HepG2 (cell line): ENCODE data around the gene RRAD. TPM values are rescaled to one million over a fixed set of nuclear protein-coding genes. Genes with fewer than 3 reads are reported as not detected.

Source experiments
- CAMTA2 ChIP-seq: sonication (generic); formaldehyde crosslinking; IDR thresholded peaks from 2 replicates; pipeline ENCODE4 v1.4.0; 2020; ENCODE audit warnings: mild to moderate bottlenecking, missing genetic modification reagents, borderline replicate concordance
- EED ChIP-seq: sonication (generic); formaldehyde crosslinking; IDR thresholded peaks from 2 replicates; pipeline ENCODE4 v1.5.0; 2020; ENCODE audit warnings: mild to moderate bottlenecking, missing genetic modification reagents
- GTF3A ChIP-seq: sonication (generic); formaldehyde crosslinking; conservative IDR thresholded peaks from 2 replicates; pipeline ENCODE4 v1.4.0; 2020; ENCODE audit warnings: mild to moderate bottlenecking, missing genetic modification reagents
- HIC2 ChIP-seq: sonication (generic); formaldehyde crosslinking; IDR thresholded peaks from 2 replicates; pipeline ENCODE4 v1.9.0; 2022; ENCODE audit warnings: low read depth, missing genetic modification reagents
- JUND ChIP-seq: sonication (generic); formaldehyde crosslinking; IDR thresholded peaks from 2 replicates; pipeline ENCODE4 v1.8.0; 2022; ENCODE audit warnings: mild to moderate bottlenecking, missing genetic modification reagents
- KAT2B ChIP-seq: fragments of 150-350 bp; IDR thresholded peaks from 2 replicates; pipeline ENCODE4 v1.6.1; 2014; ENCODE audit warnings: low read depth, low read length, borderline replicate concordance
- MIXL1 ChIP-seq: IDR thresholded peaks from 2 replicates; pipeline ENCODE4 v1.6.1; 2016
- NFKBIZ ChIP-seq: IDR thresholded peaks from 2 replicates; pipeline ENCODE4 v1.6.1; 2018; ENCODE audit warnings: missing genetic modification reagents, missing compliant biosample characterization
- NFYB ChIP-seq: sonication (generic); formaldehyde crosslinking; IDR thresholded peaks from 2 replicates; pipeline ENCODE4 v1.4.0; 2020; ENCODE audit warnings: missing genetic modification reagents
- RXRA ChIP-seq: sonication (generic); formaldehyde crosslinking; IDR thresholded peaks from 2 replicates; pipeline ENCODE4 v1.5.1; 2020; ENCODE audit warnings: missing genetic modification reagents
- SCMH1 ChIP-seq: sonication (generic); formaldehyde crosslinking; IDR thresholded peaks from 2 replicates; pipeline ENCODE4 v1.9.0; 2021; ENCODE audit warnings: missing genetic modification reagents, mild to moderate bottlenecking, borderline replicate concordance
- SRSF9 ChIP-seq: fragments of 200-400 bp; formaldehyde crosslinking; IDR thresholded peaks from 2 replicates; pipeline ENCODE4 v1.6.1; 2018; ENCODE audit warnings: borderline replicate concordance, mild to moderate bottlenecking, low read depth, low read length; ENCODE audit not compliant: insufficient read depth, poor library complexity, severe bottlenecking
- TRIM24 ChIP-seq: sonication (generic); formaldehyde crosslinking; IDR thresholded peaks from 2 replicates; pipeline ENCODE4 v1.8.0; 2022; ENCODE audit warnings: mild to moderate bottlenecking, missing genetic modification reagents
- ZBTB37 ChIP-seq: sonication (generic); formaldehyde crosslinking; IDR thresholded peaks from 2 replicates; pipeline ENCODE4 v1.4.0; 2020; ENCODE audit warnings: mild to moderate bottlenecking, missing genetic modification reagents
- ZBTB39 ChIP-seq: sonication (generic); formaldehyde crosslinking; IDR thresholded peaks from 2 replicates; pipeline ENCODE4 v1.5.0; 2020; ENCODE audit warnings: missing genetic modification reagents
- ZFP36L2 ChIP-seq: sonication (generic); formaldehyde crosslinking; IDR thresholded peaks from 2 replicates; pipeline ENCODE4 v1.4.0; 2020; ENCODE audit warnings: missing genetic modification reagents
- ZNF256 ChIP-seq: sonication (generic); formaldehyde crosslinking; conservative IDR thresholded peaks from 2 replicates; pipeline ENCODE4 v1.4.0; 2020; ENCODE audit warnings: missing genetic modification reagents
- ZNF33A ChIP-seq: sonication (generic); formaldehyde crosslinking; IDR thresholded peaks from 2 replicates; pipeline ENCODE4 v1.5.1; 2020; ENCODE audit warnings: missing genetic modification reagents, mild to moderate bottlenecking, moderate library complexity, borderline replicate concordance
- ZNF431 ChIP-seq: sonication (generic); formaldehyde crosslinking; IDR thresholded peaks from 2 replicates; pipeline ENCODE4 v1.9.0; 2022; ENCODE audit warnings: missing genetic modification reagents, low read depth, mild to moderate bottlenecking, borderline replicate concordance
- ZNF644 ChIP-seq: IDR thresholded peaks from 2 replicates; pipeline ENCODE4 v1.6.1; 2016; ENCODE audit warnings: low read depth
- polyA plus RNA-seq, 8 experiments: library from polyadenylated mRNA; depleted of rRNA in 3 of 8; stranded (reverse) in 7 of 8; unstranded in 1 of 8; fragments of >200 nt; fragmentation: Illumina TruSeq in 4 of 8; extraction: Trizol in 4 of 8; gene quantifications; 2 replicates each; pipeline versions ENCODE4 v1.2.1 to v1.2.3, GENCODE V29; 2011 to 2016; ENCODE audit warnings: low read depth in 4 of 8, missing spikeins in 1 of 8, mixed read lengths in 1 of 8; ENCODE audit not compliant: insufficient read depth in 1 of 8
- total RNA-seq, 5 experiments: library from RNA; depleted of rRNA; stranded (reverse); fragments of >200 nt; fragmentation: Illumina TruSeq; extraction: Trizol; gene quantifications; 2 replicates each; pipeline ENCODE4 v1.2.3, GENCODE V29; 2016; ENCODE audit warnings: low read depth in 1 of 5
- TF ChIP-seq, protein P1 (sequence below): sonication (generic); formaldehyde crosslinking; IDR thresholded peaks from 2 replicates; pipeline ENCODE4 v1.8.0; 2022; ENCODE audit warnings: missing genetic modification reagents, mild to moderate bottlenecking, borderline replicate concordance

Gene RRAD
- total and polyA plus RNA-seq, 2 of the 13 experiments (the other 11 are each of a cell fraction or from before 2014, with no cell fraction given): 0.80 to 1.1 TPM

DNA sequence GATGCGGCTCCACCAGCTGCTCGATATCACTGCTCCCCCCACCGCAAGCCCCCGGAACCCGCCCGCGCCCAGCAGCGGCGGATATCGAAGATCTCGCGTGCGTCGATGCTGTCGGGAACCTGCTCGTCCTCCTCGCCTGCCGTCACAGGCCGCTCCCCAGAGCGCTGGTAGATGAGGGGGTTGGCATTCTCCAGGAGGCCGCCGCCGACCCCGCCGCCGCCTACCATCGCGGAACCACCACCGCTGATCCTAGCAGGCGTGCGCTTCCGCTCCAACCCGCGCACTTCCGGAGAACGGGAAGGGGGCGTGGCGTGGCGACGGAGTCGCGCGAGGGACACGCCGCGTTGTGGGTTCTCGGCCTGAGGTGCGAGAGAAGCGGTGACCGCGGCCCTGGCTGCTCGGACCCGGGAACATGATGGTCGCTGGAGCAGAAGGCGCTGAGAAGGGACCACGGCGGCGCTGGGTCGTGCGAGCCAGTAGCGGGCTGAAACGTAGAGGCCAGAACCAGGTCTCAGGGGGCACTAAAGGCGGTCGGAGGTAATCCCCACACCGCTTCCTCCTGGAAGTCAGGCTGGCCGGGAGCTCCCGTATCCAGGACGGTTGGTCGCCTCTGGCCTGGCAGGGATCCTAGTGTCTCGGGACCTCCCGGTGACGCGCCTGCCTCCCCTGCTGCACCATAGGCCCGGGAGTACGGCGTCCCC, 9.0 kb upstream of the RRAD start, which contains the start of gene CIAO2B (continued):
- TF ChIP-seq MIXL1 (CRISPR knock-in tag) (0 out of 2 replicates have a peak, but pooled peaks have one; percentile 38), TRIM24 (CRISPR knock-in tag) (no peak), CAMTA2 (CRISPR knock-in tag) (0 out of 2 replicates have a peak, but pooled peaks have one; percentile 66), ZNF431 (CRISPR knock-in tag) (peak; percentile 77), NFYB (CRISPR knock-in tag) (peak; percentile 13; the same call in 1 of the 2 replicates), KAT2B (no peak), RXRA (CRISPR knock-in tag) (peak; percentile 77), ZBTB39 (CRISPR knock-in tag) (no peak), SCMH1 (CRISPR knock-in tag) (no peak), ZNF256 (CRISPR knock-in tag) (peak; percentile 94), ZNF33A (CRISPR knock-in tag) (no peak; the same call in 1 of the 2 replicates), GTF3A (CRISPR knock-in tag) (no peak), HIC2 (CRISPR knock-in tag) (peak; percentile 87), SRSF9 (no peak), EED (CRISPR knock-in tag) (no peak), ZFP36L2 (CRISPR knock-in tag) (0 out of 2 replicates have a peak, but pooled peaks have one; percentile 26), ZBTB37 (CRISPR knock-in tag) (no peak), JUND (CRISPR knock-in tag) (peak; percentile 52; the same call in 1 of the 2 replicates), ZNF644 (no peak), NFKBIZ (CRISPR knock-in tag) (peak; percentile 45; the same call in 1 of the 2 replicates)
- TF ChIP-seq, protein P1, sequence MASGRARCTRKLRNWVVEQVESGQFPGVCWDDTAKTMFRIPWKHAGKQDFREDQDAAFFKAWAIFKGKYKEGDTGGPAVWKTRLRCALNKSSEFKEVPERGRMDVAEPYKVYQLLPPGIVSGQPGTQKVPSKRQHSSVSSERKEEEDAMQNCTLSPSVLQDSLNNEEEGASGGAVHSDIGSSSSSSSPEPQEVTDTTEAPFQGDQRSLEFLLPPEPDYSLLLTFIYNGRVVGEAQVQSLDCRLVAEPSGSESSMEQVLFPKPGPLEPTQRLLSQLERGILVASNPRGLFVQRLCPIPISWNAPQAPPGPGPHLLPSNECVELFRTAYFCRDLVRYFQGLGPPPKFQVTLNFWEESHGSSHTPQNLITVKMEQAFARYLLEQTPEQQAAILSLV: peak; percentile 90
